Chondrocyte (in vitro differentiated cells): ENCODE measurements around the gene ATP10A. TPM values are rescaled to one million over a fixed set of nuclear protein-coding genes. Genes with fewer than 3 reads are reported as not detected.

Source experiments
- DNase-seq: peaks from one replicate; pipeline ENCODE4 v3.0.0; 2021; ENCODE audit warnings: mixed read lengths, low spot score
- H3K27ac Mint-ChIP-seq: one replicate; pipeline ENCODE4 v1.8.0; 2021; ENCODE audit warnings: mild to moderate bottlenecking, moderate library complexity, mixed read lengths; ENCODE audit not compliant: unreplicated experiment
- H3K27me3 Mint-ChIP-seq: 2 replicates; pipeline ENCODE4 v1.8.0; 2021; ENCODE audit warnings: low read depth, mixed read lengths
- H3K36me3 Mint-ChIP-seq: 2 replicates; pipeline ENCODE4 v1.8.0; 2021; ENCODE audit warnings: low read depth, mixed read lengths
- H3K4me1 Mint-ChIP-seq: 2 replicates; pipeline ENCODE4 v1.8.0; 2021; ENCODE audit warnings: low read depth, mild to moderate bottlenecking, mixed read lengths
- H3K4me3 Mint-ChIP-seq: one replicate; pipeline ENCODE4 v1.8.0; 2021; ENCODE audit warnings: mild to moderate bottlenecking, moderate library complexity, mixed read lengths; ENCODE audit not compliant: unreplicated experiment
- H3K9me3 Mint-ChIP-seq: 2 replicates; pipeline ENCODE4 v1.8.0; 2021; ENCODE audit warnings: low read depth, mixed read lengths
- CTCF ChIP-seq: fragments of 200-600 bp; sonication (generic); IDR thresholded peaks from 2 replicates; pipeline ENCODE4 v1.5.0; 2021; ENCODE audit warnings: antibody characterized with exemption, mild to moderate bottlenecking, moderate library complexity
- total RNA-seq: library from RNA; stranded (reverse); gene quantifications from 3 replicates; pipeline ENCODE4 v1.2.1, GENCODE V29; 2021

Gene ATP10A
- total RNA-seq, 1 donor from 2014 or later: 163 TPM

- H3K36me3 Mint-ChIP-seq: peaks cover 40% of the 10 kb centered on the region
- H3K27ac Mint-ChIP-seq: peak overlapping the region; percentile 96
- DNase-seq: no peak
- peak; percentile 32 for TF ChIP-seq CTCF
- H3K4me1 Mint-ChIP-seq: peaks cover 100% of the 10 kb centered on the region
- no peaks in the 10 kb centered on the region for H3K9me3 Mint-ChIP-seq
- H3K27me3 Mint-ChIP-seq: no peaks in the 10 kb centered on the region
- H3K4me3 Mint-ChIP-seq: peak overlapping the region; percentile 8
Measured at GRCh38 chr15:25735550-25736384, 127.4 kb downstream of the ATP10A start.

- TF ChIP-seq CTCF: no peak
- DNase-seq: peak; percentile 68
- Mint-ChIP-seq H3K4me1 (peaks cover 95% of the 10 kb centered on the region), H3K4me3 (no peak overlapping the region), H3K27ac (peak overlapping the region; percentile 96), H3K36me3 (peaks cover 40% of the 10 kb centered on the region), H3K27me3 (no peaks in the 10 kb centered on the region), H3K9me3 (no peaks in the 10 kb centered on the region)
Measured at GRCh38 chr15:25734680-25735355, 128.3 kb downstream of the ATP10A start.

GRCh38 chr15:25733856-25734679 lies 129.1 kb downstream of the ATP10A start:
- Mint-ChIP-seq H3K4me3 (no peak overlapping the region), H3K9me3 (no peaks in the 10 kb centered on the region), H3K27ac (peak overlapping the region; percentile 74), H3K27me3 (no peaks in the 10 kb centered on the region), H3K4me1 (peaks cover 87% of the 10 kb centered on the region), H3K36me3 (peaks cover 42% of the 10 kb centered on the region)
- no peak for DNase-seq
- no peak for TF ChIP-seq CTCF

GRCh38 chr15:25733036-25733855 lies 129.9 kb downstream of the ATP10A start:
- Mint-ChIP-seq H3K36me3 (peaks cover 49% of the 10 kb centered on the region), H3K4me3 (no peak overlapping the region), H3K27me3 (no peaks in the 10 kb centered on the region), H3K9me3 (no peaks in the 10 kb centered on the region), H3K4me1 (peaks cover 86% of the 10 kb centered on the region), H3K27ac (peak overlapping the region; percentile 69)
- DNase-seq: no peak
- TF ChIP-seq CTCF: no peak
